ENCODE data around the gene SHROOM1. TPM values are rescaled to one million over a fixed set of nuclear protein-coding genes. Genes with fewer than 3 reads are reported as not detected.
A peak's percentile ranks its signal among the peaks of the same experiment; 100 is the strongest.

SHROOM1 gene
- total and polyA plus RNA-seq, 9 of the 15 experiments (the other 6 are each of a cell fraction or from before 2014, with no cell fraction given), result 0.44 to 26.5 (median 11.9) TPM

DNA sequence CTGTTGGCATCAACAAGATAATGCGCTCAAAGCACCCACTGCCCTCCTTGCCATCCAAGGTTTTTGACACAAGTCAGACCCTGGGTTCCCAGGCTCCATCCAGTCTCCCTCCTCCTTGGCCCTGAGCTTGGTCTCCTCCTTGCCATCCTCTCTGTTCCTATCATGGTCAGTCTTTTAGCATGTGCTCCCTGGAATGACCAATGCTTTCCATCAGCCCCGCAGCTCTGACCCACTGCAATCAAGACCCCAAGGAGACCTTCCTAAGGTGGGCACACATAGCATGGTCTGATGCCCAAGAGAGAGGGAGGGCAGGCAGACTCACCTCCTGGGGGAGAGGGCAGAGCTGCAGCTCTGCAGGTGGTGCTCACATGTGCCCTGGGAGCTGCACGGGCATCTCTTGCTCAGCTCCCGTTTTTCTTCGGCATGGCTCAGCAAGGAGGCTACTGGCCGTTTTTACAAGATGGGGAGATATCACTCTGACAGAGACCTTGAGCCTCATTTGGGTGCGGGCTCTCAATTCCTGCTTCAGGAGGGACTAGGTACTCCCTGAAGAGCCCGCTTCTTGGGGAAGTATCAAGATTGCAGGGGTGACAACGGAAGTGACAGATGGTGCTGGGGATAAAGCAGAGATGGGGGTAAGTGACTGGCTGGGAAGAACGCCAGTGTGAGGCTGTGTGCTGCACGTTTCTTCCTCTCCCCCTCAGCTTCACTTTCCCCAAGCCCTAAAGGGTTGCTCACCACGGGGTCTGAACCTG, 56.7 kb downstream of the SHROOM1 start:
- intact Hi-C loops (cut with micrococcal nuclease) (loop anchor here (2.0 kb wide), 1 partner anchor 33 kb away; no protein-coding TSS in a partner anchor), in situ Hi-C loops (cut with MboI) (no loop called here)
- Histone ChIP-seq H3K4me2 (ENCODE audit: insufficient read depth, low read length) (peak overlapping the region; percentile 88), H3K9me3 (replicated peaks; ENCODE audit: control insufficient read depth, insufficient read depth, low read depth, low read length) (no peaks in the 10 kb centered on the region), H3K27ac (ENCODE audit: extremely low read depth, low read depth, low read length) (peak overlapping the region; percentile 58), H3K4me1 (replicated peaks in 1 of 2; ENCODE audit: control insufficient read depth in 2 of 2, insufficient read depth in 2 of 2, low read length in 2 of 2) (peaks cover 40 to 54% of the 10 kb centered on the region in 2 experiments), H3K27me3 (ENCODE audit: control insufficient read depth in 2 of 2, insufficient read depth in 2 of 2, low read length in 2 of 2) (no peaks in the 10 kb centered on the region), H3K4me3 (0 out of 2 replicates have a peak overlapping the region, but pooled peaks have one; percentile 58), H3K79me2 (ENCODE audit: control insufficient read depth, insufficient read depth, low read length) (peaks cover 94% of the 10 kb centered on the region), H2AFZ (ENCODE audit: low read depth, low read length) (no peak overlapping the region), H3K9me1 (ENCODE audit: control insufficient read depth, insufficient read depth, low read length) (no peaks in the 10 kb centered on the region), H4K20me1 (replicated peaks; ENCODE audit: control insufficient read depth, insufficient read depth, low read length) (peaks cover 8% of the 10 kb centered on the region), H3K36me3 (ENCODE audit: control insufficient read depth, insufficient read depth, low read length) (peaks cover 41% of the 10 kb centered on the region; the same call in 2 of the 3 replicates), H3K9ac (ENCODE audit: insufficient read depth in 1 of 2, low read depth in 2 of 2, low read length in 2 of 2) (peak overlapping the region; percentile 81 to 90)
- DNase-seq (ENCODE audit: extremely low read depth in 1 of 4, low spot score in 3 of 4) (peak; percentile 52 to 79 (median 64)), FAIRE-seq (peak; percentile 88), ATAC-seq (peak; percentile 14)
- ChIA-PET CTCF (ENCODE audit: low intra/inter-chr PET ratio) (no interaction called here), POLR2A (interaction anchor here (0.6 to 1.7 kb wide), 10 partner anchors 8 to 93 kb away, joined by 3 to 5 read pairs (median 3); partner anchors contain the start of gene UQCRQ)
- BruUV-seq (replicated peaks), result no TSS peak
- 13% methylated on average over 12 of the region's 12 CpGs for WGBS (ENCODE audit: insufficient coverage, low coverage, missing lambda C conversion rate)
- TF ChIP-seq E2F6 (IDR thresholded peaks at IDR 0.05; ENCODE audit: borderline replicate concordance in 1 of 2, extremely low read depth in 1 of 2, insufficient read depth in 1 of 2, insufficient read length in 1 of 2, low read depth in 1 of 2, low read length in 1 of 2, poor library complexity in 1 of 2, severe bottlenecking in 1 of 2) (peak in 1 of 2 experiments; percentile 28), BCOR (IDR thresholded peaks at IDR 0.05) (0 out of 2 replicates have a peak, but pooled peaks have one; percentile 22), ADNP (tag; IDR thresholded peaks at IDR 0.05) (no peak), ZHX1 (conservative IDR thresholded peaks at IDR 0.05; ENCODE audit: low read length) (no peak), WHSC1 (IDR thresholded peaks at IDR 0.05; ENCODE audit: low read length) (no peak), ZNF79 (CRISPR knock-in tag; IDR thresholded peaks at IDR 0.05; ENCODE audit: low read depth) (no peak), ZNF347 (CRISPR knock-in tag; IDR thresholded peaks at IDR 0.05; ENCODE audit: low read depth) (no peak), CHD2 (IDR thresholded peaks at IDR 0.05; ENCODE audit: low read depth, low read length) (no peak), RBM34 (IDR thresholded peaks at IDR 0.05; ENCODE audit: borderline replicate concordance, insufficient read depth, low read length) (no peak), NCOA4 (IDR thresholded peaks at IDR 0.05; ENCODE audit: partially characterized antibody) (no peak), SRSF7 (optimal IDR thresholded peaks at IDR 0.05; ENCODE audit: low read depth, low read length) (no peak), CLOCK (CRISPR knock-in tag; IDR thresholded peaks at IDR 0.05; ENCODE audit: borderline replicate concordance) (no peak), ZNF197 (CRISPR knock-in tag; IDR thresholded peaks at IDR 0.05; ENCODE audit: low read depth) (no peak), SP1 (CRISPR knock-in tag; IDR thresholded peaks at IDR 0.05) (no peak), PTBP1 (IDR thresholded peaks at IDR 0.05; ENCODE audit: low read depth, low read length) (no peak)

Data from K562 (cell line).